ENCODE measurements around the gene CA9.
"Not testable (repeated sequence)": the region's sequence is repeated elsewhere in the genome, so short reads cannot be mapped to it uniquely, and the experiment has no call there.

The CA9 gene

DNA sequence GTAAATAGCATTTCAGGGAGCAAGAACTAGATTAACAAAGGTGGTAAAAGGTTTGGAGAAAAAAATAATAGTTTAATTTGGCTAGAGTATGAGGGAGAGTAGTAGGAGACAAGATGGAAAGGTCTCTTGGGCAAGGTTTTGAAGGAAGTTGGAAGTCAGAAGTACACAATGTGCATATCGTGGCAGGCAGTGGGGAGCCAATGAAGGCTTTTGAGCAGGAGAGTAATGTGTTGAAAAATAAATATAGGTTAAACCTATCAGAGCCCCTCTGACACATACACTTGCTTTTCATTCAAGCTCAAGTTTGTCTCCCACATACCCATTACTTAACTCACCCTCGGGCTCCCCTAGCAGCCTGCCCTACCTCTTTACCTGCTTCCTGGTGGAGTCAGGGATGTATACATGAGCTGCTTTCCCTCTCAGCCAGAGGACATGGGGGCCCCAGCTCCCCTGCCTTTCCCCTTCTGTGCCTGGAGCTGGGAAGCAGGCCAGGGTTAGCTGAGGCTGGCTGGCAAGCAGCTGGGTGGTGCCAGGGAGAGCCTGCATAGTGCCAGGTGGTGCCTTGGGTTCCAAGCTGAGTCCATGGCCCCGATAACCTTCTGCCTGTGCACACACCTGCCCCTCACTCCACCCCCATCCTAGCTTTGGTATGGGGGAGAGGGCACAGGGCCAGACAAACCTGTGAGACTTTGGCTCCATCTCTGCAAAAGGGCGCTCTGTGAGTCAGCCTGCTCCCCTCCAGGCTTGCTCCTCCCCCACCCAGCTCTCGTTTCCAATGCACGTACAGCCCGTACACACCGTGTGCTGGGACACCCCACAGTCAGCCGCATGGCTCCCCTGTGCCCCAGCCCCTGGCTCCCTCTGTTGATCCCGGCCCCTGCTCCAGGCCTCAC is at the start of gene CA9:
Gene CA9, plus strand, starts transcription at position 797 of the 893 bp plus-strand sequence. Its CDS starts 32 bp downstream, at position 829.
- peak in 17 of 51 donors; percentile 5 to 53 (median 17) for DNase-seq

DNA sequence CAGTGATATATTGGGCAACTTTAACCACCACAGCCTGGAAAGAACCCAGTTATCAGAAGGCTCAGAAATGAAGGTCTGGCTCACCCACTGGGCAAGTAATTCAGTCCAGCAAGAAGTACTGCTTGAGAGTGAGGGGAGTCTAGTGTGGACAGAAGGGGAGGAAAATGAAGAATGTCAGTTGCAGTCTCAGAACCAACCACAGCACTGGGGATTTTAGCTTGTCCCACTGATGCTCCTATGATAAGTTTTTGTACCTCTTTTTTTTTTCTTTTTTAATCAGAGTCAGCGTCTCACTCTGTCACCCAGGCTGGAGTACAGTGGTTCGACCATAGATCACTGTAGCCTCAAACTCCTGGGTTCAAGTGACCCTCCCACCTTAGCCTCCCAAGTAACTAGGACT is 46.2 kb upstream of the CA9 start:
- DNase-seq, result no peak

DNA sequence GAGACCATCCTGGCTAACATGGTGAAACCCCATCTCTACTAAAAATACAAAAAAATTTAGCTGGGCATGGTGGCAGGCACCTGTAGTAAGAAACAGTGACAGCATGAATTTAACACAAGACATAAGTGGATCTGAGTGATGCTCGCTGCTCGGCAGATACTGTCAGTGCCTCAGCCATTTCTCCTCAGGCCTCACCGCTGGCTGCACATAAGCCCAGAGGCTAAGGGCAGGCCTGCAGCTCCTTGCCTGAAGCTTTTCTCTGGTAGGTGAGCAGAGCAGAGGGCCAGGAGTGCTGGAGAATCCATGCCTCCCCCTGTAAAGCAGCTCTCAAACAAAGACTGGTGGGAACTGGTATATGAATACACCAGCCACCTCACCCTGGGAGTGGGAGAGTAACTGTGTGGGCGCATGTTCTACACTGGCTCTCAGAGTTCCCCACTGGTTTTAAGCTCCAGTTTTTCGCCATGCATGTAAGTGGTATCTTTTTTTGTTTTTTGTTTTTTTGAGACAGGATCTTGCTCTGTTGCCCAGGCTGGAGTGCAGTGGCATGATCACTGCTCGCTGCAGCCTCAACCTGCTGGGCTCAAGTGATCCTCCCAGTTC is 45.2 kb upstream of the CA9 start:
- DNase-seq, result no peak

DNA sequence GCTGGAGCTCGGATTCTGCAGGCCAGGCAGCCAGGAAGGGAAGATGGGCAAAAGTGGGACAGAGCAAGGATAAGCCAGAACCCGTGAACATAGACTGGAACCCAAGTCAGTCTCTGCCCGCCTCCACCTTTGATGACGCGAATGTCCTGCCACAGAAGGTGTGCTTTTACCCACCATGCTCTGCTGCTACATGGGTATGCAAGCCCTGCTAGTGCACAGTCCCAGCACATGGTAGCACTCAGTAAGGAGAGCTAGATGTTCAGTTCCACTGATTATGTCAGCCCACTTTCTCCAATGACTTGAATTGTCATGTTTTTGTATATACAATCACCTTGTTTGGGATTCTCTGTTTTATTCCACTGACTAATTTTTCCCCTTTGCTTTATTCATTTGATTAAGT is 44.1 kb upstream of the CA9 start:
- no peak for DNase-seq

DNA sequence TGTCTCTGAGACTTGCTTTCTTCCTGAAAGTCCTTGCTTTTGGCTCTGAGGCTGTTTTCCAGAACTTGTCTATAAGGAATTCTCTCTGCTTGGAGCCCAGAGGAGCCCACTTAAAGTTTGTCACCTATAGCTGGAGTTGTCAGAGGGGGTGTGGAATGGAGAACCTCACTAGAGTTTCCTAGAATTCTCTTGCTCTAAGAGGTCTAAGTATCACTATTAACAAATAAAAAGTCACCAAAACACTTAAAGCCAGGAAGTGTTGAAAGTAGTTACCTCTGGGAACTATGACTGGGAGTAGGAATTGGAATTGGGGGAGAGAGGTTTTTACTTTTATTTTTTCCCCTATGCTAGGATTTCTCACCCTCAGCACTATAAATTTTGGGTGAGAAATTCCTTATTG is 38.0 kb upstream of the CA9 start:
- DNase-seq, result no peak

DNA sequence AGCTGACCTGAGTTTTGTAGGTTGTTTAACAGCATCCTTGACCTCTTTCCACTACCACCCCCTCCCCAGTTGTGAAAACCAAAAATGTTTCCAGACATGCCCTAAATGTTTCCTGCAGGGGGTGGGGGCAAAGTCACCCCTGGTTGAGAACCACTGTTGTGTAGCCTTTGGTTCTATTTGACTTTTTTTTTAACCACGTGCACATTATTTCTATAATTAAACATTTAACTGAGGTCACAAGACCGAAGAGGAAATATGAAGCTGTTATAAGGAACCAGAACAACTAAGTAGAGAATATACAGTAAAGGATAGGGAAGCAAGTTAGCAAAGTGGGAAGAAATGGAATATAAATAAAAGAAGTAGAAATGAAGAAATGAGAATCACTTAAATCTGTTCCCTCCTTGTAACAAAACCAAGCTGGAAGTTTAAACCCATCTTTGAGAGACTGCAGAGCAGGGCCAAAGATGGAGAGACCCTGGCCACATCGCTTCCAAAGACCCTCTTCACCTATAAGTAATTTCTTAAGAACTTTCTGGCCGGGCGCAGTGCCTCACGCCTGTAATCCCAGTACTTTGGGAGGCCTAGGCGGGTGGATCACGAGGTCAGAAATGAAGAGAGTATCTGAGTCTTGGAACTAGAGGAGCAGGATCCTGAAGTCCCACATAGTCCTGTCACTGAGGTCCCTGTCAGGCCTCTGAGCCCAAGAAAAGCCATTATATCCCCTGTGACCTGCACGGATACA is 37.4 kb upstream of the CA9 start:
- DNase-seq, result no peak

DNA sequence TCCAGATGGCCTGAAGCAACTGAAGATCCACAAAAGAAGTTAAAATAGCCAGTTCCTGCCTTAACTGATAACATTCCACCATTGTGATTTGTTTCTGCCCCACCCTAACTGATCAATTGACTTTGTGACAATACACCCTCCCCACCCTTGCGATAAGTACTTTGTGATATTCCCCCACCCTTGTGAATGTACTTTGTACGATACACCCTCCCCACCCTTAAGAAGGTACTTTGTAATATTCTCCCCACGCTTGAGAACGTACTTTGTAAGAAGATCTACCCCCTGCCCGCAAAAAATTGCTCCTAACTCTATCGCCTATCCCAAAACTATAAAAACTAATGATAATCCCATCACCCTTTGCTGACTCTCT is 36.9 kb upstream of the CA9 start:
- DNase-seq, result not testable (repeated sequence)

DNA sequence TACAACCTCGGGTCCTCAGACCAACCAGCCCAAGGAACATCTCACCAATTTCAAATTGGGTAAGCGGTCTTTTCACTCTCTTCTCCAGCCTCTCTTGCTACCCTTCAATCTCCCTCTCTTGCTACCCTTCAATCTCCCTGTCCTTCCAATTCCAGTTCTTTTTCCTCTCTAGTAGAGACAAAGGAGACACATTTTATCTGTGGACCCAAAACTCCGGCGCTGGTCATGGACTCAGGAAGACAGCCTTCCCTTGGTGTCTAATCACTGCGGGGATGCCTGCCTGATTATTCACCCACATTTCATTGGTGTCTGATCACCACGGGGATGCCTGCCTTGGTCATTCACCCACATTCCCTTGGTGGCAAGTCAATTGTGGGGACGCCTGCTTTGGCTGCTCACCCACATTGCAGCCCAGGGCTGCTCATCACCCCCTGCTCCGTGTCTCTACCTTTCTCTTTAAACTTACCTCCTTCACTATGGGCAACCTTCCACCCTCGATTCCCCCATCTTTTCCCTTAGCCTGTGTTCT is 36.2 kb upstream of the CA9 start:
- DNase-seq, result not testable (repeated sequence)

DNA sequence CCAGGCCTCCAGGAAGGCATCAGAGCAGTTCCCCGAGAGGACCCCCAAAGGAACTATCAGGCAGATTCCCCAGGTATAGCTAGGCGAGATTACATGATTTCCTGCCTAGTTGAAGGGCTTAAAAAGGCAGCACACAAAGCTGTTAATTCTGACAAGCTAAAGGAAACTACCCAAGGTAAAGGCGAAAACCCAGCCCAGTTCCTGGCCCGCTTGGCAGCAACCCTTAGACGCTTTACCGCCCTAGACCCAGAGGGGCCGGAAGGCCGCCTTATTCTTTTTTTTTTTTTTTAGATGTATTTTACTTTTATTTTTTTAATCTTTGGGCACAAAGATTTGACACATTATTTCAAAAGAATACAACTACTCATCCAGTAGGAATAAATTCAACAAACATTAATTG is 35.0 kb upstream of the CA9 start:
- DNase-seq, result not testable (repeated sequence)

DNA sequence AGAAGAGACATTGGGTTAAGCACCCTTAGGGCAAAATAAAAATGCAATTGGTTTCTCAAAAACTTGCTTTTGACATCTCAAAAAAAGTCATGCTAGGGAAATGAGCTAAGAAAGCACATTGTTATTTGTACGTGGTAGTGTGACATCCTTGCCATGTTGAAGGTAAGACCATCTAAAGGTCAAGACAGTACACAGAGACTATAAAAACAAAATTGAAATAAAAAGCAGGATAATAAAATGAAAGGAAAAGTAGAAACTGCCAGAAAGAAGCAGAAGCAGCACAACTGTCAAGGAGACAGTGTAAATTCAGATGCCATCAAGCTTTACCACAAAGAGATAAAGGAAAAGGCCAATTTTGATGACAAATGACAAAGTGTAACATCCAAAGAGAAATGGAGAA is 34.5 kb upstream of the CA9 start:
- DNase-seq, result not testable (repeated sequence)

DNA sequence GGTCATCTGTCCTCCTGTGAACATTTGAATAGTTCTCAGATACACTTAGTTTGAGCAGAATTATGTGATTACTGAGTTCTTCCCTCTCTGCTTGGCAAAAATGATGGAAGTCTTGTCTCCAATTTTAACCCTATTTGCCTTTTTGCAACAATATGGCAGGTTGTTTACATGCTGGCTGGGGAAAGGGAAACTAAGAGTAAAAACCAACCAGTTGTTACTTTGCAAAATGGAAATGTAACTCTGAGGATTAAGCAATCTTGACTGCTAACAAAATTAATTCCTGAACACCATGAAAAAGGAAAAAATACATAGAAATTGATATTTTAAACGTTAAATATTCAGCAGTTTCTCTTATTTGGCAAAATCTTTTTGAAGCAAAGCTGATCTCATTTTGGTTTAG is 34.1 kb upstream of the CA9 start:
- DNase-seq, result no peak

DNA sequence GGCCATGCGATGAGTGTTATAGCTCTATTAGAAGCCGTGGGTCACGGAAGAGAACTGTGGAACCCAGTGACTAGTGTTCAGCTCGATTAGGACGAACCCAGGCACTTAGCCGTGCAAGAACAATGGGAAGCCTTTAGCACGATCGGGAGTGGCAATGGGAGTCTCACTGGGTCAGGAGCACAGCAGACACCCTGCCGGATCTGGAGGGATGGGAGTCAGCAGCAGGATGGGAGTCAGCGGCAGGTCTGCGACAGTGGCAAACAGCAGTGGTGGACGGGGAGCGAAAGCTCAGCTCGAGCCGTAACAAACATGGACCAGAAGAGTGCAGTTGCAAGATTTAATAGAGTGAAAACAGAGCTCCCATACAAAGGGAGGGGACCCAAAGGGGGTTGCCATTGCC is 33.3 kb upstream of the CA9 start:
- DNase-seq, result not testable (repeated sequence)

DNA sequence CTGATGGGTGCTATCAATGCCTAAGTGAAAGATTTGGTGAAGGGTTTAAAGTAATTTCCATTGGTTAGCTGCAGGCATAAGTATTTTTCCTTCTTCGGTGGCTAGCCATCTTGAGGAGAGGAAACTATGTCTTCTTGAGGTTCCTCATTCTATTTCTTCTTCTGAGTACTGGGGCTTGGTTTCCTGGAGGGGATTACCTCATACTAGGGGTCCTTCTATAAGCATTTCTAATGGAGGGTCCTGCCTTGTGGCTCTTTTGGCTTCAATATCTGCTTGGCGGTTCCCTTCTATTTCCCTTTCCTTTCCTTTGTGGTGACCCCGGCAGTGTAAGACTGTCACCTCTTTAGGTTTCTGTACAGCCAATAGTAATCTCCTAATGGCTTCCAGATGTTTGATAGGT is 32.2 kb upstream of the CA9 start:
- DNase-seq, result not testable (repeated sequence)

DNA sequence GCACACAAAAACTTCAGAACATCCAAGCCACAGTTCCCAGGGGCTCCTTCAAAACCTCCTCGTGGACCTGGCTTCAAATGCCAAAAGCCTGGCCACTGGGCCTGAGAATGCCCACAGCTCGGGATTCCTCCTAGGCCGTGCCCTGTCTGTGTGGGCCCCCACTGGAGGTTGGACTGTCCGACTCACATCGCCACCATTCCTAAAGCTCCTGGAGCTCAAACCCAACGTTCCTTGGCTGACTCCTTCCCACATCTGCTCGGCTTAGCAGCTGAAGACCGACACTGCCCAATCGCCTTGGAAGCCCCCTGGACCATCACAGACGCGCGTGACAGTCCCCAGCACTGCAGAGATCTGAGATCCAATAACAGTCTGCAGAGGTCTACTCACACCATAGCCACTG is 30.7 kb upstream of the CA9 start:
- no peak for DNase-seq

DNA sequence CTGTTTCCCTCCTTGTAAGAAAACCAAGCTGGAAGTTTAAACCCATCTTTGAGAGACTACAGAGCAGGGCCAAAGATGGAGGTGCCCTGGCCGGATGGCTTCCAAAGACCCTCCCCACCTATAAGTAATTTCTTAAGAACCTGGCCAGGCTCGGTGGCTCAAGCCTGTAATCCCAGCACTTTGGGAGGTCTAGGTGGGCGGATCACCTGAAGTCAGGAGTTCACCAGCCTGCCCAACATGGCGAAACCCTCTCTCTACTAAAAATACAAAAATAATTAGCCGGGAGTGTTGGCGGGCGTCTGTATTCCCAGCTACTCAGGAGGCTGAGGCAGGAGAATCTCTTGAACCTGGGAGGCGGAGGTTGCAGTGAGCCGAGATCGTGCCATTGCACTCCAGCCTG is 28.0 kb upstream of the CA9 start:
- not testable (repeated sequence) for DNase-seq

DNA sequence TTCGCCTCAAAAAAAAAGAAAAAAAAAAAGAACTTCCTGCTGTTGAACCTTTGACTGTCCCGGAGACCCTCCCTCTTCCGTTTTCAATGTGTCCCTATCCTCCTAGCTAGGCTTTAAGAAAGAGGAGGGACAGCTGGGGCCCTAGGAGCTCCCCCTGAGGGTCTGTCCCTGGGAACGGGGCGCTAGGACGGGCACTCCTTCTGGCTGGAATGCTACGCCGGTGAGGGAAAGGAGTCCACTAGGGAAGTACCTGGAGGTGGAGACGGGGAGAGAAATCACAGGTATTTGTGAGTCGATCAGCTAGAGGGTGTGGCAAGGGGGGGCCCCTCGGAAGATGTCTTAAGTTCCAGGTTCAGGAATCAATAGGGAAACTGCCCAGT is 27.6 kb upstream of the CA9 start:
- peak in 10 of 51 donors; percentile 28 to 58 (median 42) for DNase-seq

DNA sequence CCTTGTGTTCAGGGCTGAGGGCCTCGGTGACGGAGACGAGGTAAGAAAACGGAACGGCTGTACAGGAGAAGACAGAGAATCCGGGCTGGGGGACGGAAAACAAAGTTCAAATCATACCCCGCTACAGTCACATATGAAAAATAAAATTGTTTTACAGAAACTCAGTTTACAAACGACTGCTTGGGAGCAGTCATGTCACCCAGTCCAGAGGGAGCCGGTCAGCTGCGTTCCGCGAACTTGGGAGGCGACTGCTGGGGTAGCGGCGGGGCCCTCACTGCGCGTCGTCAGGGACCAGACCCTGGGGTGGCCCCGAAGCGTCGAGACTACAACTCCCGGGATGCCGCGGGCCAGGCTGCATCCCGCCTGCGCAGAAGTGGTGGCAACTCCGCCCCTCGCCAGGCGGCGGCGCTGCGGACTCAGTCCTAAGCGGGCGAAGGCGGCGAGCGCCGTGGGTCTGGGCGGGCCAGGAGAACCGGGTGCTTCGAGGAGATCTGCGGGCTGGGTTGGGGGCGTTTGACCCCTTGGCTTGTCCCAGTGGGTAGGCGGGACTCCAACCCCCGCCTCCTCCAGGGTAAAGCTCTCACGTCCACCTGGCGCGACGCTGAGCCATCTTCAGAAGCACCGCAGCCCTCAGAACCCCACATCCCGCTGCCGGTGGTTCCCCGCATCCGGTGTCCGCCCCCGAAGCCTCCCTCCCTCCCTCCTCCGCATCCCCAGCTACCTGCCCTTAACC is 27.0 kb upstream of the CA9 start:
- DNase-seq, result peak; percentile 47 to 94 (median 82)

DNA sequence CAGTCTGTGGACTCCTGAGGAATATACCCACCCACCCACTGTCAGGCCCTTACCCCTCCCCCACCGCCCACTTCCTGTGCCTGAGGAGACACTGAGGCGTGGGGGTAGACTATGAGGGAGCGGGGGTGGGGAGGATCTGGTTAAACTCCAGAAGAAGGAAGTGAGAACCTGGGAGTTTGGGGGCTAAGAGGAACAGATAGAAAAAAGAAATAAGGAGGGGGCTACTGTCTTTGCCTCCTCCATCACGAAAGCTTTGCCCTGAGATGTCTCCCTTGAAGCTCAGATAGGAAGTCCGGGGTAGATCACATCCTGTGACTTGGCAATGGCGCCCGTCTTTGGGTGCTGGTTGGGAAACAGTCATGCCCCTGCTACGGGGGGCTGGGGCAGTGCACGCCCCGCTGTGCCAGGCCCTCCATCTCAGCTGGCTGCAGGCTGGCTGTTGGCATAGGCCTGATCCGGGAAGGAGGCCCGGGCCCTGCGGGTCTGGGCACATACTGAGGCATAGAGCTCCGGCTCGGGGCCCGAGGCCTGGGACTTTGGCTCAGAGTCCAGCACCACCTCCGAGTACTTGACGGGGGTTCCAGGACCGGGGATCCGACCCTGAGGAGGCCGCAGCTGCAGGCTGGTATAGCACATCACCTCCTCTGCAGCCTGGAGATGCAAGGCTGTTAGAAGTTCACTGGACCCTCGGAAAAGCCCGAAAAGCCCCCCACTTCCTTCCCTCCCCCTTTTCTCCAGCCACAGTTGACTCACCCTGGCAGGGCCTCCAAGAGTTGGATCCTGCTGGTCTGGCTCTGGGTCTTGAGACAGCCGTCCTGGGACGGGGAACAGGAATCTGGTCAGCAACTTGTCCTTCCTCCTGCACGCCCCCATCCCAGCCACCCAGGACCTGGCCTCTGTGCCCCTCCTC is 24.0 kb upstream of the CA9 start:
- peak in 1 of 51 donors; percentile 8 for DNase-seq

DNA sequence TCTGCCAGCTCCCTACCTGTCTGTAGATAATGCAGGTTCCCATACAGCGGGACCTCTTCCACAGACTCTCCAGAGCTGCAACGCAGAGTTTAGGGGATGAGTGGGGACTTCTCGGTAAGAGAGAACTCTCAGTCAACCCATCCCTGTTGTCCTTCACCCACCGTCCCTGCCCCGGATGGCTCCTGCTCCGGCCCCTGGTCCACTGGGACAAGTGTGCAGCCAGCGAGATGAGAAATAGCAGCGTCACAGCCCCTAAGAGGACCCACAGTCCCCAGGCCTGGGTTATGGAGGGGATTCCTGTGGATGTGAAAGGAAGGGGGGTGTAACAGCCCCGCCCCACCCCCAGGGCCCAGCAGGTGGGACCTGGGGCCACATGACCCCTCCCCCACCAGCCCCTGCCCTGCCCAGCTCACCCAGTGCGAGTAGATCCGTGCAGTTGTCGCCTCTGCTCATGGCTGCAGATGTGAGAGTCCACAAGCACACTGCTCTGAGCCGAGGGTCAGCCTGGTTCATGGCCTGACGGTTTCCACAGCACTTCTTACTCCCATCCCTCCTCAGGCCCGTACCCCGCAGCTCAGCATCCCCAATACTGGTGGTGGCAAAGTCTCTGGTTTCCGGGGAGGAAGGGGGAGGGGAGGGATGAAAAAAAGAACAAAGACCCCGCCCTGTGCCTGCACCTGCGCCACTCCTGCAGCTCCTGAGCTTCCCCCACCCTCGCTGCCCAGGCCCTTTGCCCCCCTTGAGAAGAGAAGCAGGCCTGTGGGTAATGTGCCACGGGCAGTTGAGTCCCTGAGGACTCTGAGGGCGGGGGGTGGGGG is 23.2 kb upstream of the CA9 start, which contains the start of gene SIT1:
Gene SIT1, minus strand, starts transcription at position 591 of the 818 bp plus-strand sequence. Its CDS starts 78 bp downstream, at position 513.
- DNase-seq, result no peak
